NCI-H1105 (cell line): ENCODE data around the gene SEPTIN11.

ENCODE experiments used
- DNase-seq: peaks from one replicate; lab custom pipeline; 2025; lab: John Stamatoyannopoulos, UW

The SEPTIN11 gene

DNA sequence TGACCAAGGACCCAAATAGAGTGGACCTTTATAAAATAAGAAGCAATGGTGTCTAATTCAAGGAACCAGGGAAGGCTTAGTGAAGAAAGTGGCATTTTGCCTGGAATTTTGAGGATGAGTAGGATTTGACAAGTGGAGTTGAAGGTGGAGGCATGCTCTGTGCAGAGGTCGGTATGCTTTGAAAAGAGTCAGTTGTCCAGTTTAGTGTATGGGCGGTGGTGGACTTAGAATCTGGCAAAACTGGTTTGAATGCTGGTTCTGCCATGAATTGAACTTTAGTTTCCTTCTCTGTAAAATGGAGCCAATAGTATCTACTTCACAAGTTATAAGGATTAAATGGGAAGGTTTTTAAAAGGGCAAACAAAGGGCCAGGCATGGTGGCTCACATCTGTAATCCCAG is 29.7 kb downstream of the SEPTIN11 start:
- DNase-seq = no peak

DNA sequence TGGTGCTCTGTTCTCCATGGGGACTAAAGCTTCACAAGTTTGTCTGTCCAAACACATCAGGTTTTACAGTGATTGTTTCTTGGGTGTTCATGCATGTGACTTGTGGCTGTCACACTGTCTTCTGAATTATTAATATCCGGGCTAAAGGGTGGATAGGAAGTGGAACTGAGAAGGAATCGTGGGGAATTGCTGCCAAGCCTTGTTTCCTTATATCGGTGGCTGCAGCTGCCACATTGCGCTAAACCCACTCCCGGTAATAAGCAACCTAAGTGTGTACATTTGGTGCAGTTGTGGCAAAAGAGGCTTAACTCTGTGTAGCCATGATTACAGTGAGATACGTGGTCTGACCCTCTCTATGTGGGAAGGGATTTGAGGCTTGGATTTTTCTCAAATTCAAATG is 30.7 kb downstream of the SEPTIN11 start:
- no peak for DNase-seq

DNA sequence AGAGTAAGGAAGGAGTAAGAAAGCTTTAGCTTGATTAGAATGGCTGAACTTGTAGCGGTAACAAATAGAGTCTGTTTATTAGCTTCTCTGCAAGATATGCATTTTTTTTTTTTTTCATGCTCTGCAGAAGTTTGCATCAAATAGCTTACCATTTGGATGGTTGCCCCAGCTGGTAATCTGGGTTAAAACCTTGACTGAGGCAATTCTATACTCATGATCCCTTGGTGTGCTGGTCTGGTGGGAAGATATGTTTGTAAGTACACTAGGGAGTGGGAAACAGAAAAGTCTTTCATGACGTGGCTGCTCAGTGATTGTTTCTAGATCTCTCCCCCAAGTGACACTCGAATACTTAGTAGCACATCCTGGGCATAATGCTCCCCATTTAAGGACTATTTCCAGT is 32.1 kb downstream of the SEPTIN11 start:
- DNase-seq = no peak

DNA sequence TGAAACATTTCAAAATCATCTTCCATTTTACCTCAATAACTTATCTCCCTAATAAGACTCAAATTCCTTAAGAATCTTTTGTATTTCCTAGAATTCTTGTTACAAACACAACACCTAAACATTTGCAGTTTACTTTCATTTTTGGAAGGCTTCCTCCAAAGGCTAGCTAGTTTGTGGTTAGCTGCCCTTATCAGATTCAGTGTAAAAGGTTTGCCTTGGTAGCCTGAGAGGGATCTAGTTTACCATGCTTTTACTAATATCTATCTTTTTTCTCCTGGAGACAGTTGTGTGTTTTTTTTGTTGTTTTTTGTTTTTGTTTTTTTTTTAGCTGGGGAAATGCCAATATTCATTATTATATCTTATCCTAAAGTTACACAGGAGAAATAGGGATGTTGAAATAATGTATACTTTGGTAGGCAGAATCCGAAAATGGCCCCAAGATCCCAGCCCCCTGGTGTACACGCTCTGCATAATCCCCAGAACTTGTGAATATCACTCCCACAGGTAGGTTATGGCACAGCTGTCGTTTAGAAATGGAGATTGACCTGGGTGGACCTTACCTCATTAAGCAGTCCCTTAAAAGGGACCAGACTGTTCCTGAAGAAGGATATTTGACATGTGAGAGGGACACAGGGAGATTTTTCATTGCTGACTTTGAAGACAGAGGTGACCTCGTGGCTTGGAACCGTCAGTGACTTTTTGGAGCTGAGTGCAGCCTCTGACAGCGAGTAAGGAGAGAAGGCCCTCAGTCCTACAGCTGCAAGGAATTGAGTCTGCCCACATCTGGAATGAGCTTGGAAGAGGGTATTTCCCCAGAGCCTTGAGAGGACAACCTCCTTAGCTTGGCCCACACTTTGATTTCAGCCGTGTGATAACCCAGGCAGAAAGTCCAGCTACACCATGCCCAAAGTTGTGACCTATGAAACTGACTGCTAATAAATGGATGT is 33.4 kb downstream of the SEPTIN11 start:
- no peak for DNase-seq

DNA sequence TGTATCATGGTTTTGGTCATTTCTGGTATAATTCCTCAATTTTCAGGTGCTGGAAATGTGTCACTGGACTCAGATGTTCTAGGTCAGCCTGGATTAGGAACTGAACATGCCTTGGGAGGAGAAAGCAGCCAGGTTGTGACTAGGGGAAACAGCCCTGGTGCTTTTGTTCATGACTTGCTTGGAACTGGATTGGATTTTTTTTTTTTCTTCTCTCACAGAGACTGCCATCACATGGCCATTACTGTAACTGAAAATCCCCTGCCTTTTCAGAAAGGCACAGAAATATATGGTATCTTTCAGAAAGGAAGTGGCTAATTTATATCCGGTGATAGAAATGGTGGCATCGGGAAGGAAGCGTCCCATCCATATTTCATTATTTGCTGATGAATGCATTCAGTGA is 34.6 kb downstream of the SEPTIN11 start:
- DNase-seq = no peak

DNA sequence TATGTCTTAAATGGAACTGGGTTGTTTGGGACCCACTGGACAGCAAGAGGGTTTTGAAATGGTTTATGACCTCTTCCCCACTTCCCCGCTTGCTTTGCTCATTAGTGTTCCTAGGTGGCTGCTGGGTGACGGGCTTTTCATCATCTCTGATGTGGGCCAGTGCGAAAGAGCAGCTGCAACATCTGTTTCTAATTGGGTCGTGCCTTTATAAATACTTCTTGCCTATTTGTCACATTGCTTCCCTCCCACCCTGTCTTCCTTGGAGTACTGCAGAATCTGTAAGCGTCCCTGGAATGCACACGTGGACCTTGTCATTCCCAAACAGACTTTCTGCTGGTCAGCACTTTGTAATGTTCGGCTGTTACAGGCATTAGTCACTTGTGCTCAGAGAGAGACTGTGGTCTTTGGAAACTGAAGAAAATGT is 35.2 kb downstream of the SEPTIN11 start:
- DNase-seq = no peak

DNA sequence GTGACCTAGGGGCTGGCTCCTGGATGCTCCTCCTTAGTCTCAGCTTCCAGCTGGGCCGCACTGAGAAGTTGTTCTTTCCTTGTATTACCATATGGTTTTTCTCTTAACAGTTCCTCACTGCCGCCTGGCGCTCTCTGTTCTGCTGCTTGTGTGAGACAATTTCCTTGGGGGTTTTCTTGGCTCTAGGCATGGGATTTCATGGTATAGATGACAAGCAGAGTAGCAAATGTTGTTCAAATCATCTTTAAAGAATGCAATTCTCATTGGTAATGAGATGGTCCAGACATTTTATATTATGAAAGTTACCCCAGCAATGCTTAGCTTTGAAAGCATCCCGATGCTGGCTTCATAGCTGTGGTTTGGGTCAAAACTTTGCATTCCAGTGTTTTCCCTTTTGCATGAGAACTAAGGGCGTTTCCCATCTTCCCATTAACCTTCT is 37.6 kb downstream of the SEPTIN11 start:
- no peak for DNase-seq

DNA sequence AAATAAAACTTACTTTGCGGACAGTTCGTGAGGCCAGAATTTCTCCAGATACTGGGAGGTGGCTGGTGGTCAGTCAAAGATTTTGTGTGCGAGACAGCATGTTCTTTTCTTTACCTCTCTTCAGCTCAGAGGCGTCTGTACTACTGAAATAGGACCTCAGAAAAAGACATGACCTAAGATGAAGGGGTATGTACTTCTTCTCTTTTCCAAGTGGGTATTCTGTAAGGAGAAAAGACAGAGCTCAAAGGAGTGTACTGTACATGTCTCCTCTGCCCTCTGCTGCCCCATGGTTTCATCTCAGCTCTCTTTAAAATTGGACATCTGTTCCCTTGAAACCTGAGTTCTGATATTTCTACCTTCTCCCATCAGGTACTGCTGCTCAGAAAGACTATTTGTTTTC is 38.1 kb downstream of the SEPTIN11 start:
- DNase-seq = no peak

DNA sequence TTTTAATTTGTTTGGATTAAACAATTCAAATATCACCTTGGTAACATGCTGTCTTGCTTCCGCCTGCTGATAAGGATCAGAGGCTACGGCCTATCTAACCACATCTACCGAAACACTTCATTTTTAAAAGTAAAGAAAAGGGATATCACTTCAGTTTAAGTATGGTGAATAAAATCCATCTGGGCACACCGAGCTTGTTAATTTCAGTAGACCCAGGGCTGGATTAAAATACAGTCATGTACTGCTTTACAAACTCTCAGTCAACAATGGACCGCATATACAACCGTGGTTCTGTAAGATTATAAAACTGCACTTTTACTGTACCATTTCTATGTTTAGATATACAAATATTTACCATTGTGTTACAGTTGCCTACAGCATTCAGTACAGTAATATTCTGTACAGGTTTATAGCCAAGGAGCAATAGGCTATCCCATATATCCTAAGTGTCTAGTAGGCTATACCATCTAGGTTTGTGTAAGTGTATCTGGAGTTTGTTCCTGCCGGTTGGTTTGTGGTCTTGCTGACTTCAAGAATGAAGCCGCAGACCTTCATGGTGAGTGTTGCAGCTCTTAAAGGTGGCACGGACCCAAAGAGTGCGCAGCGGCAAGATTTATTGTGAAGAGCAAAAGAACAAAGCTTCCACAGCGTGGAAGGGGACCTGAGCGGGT is 40.0 kb downstream of the SEPTIN11 start:
- DNase-seq = no peak

DNA sequence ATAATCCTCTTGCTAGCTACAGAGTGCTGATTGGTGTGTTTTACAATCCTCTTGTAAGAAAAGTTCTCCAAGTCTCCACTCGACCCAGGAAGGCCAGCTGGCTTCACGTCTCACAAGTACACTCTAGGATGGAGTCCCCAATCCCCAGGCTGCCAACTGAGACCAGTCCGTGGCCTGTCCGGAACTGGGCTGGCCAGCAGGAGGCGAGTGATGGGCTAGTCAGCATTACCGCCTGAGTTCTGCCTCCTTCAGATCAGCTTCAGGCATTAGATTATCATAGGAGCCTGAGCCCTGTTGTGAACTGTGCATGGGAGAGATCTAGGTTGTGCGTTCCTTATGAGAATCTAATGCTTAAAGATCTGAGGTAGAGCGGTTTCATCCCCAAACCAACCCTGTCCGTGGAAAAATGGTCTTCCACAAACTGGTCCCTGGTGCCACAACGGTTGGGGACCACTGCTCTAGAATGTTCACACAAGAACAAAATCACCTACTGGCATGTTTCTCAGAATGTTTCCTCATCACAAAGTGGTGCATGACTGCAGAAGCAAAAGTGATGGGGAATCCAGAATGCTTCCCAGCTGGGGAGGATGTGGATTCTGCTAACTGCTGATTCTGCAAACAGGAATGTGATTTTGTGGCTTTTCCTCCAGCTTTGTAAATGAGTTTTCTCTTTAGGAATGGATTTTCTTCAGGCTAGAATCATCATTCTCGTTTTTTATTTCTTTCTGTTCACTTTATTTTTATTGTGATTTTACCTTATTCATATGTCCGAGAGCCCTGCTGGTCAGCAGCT is 40.9 kb downstream of the SEPTIN11 start:
- no peak for DNase-seq

DNA sequence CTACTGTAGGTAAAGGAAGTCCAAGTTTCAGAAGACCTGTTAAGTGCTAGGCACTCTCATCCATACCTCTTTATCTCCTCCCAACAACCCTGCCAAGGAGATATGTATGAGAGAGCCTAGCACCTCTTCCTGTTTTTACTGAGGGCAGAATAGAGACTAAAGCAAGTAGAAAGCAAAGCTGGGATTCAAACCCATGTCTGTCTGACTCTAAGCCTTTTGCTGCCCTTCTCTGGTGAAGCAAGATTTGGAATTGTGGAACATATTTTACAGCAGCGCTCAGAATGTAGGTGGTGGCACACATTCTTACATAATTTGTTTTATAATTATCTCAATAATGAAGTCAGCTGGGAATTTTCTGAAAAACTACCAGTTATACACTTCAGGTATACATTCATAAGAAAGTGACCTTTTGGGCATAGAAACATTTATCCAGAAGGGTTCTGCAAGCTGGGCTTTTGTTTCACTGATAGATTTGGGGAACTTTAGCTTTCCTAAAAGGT is 41.7 kb downstream of the SEPTIN11 start:
- no peak for DNase-seq

DNA sequence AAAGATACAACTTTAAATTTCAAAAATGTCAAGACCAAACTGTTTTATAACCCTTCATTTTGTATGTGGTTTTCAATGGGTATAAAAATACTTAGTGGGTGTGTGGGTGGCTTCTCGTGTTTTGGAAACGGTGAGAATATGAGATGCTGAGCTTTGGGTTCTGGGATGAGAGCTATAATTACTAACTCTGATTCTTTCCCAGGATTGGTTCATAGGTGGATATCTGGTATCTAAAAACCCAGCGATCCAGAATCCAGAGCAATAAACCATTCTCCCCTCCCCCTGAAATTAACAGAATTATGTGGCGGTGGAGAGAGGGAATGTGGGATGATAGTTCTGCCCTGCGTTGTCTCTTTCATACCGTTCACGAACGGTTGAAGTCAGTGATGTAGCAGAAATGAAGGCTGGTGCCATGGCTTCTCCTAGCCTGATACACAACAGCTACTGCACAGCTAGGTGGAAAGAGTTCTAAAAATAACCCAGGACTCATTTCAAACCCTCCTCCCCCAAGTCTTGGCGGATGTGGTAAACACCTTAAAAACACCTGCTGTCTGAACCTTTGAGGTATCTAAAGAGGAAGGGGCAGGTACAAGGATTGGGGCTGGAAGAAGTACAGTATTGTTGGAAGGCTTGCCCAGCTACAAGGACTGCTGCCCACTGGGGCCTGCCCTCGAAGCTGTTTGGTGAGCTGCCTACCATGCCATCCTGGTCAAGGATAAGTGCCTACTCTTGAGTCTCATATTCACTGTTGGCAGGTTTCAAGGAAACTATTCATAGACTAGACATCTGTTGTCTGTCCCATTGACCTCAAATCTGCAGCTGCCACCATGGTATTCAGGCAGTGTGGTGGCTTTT is 44.5 kb downstream of the SEPTIN11 start:
- no peak for DNase-seq

DNA sequence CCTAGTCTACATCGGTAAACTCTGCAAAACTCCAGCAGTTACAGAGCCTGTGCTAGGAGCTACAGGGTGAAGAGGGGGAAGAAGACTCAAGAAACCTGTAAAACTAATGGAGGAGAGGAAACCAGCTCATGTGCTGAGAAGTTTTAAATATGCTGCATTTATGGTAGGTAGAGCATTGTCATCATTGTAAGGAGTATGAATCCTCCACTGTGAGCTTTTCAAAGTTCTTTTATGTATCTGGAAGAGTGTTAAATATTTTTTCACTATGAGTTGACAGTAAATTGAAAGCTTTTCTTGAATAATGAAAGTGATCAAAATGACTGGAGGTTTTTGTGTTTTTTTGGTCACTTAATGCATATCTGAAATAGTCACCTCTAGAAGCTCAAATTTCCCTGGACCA is 46.2 kb downstream of the SEPTIN11 start:
- no peak for DNase-seq

DNA sequence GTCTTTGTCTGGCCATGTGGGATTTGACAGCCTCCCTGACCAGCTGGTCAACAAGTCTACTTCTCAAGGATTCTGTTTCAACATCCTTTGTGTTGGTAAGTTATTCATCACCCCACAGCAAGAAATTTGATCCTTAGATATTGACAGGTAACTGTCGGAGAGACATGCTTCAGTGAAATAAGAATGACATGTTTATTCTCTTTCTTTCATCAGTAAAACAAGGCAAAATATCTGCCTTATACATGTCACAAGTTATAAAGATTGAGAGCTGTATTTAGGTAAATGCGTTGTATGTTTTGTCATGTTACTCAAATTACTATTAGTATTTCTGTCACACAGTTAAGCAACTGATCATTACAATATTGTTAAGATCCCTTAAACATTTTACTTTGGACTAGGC is 46.9 kb downstream of the SEPTIN11 start:
- no peak for DNase-seq

DNA sequence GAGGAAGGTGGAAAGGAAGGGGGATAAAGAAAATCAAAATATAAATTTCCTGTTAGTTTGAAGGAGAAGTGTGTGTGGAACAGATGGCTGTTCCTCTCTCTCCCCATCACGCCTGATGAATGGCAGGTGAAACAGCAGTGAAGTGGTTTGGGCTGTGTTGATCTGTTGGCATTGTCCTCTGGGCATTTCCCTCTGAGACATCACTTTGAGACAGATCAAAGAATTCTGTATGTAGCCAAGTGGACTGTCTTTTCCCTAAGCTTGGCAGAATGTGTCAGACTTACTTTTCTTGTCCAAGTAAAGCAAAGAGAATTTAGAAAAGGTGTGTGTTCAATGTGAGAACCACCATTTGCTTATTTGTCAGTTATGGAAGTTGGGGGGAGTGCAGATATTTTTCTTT is 47.5 kb downstream of the SEPTIN11 start:
- DNase-seq = no peak

DNA sequence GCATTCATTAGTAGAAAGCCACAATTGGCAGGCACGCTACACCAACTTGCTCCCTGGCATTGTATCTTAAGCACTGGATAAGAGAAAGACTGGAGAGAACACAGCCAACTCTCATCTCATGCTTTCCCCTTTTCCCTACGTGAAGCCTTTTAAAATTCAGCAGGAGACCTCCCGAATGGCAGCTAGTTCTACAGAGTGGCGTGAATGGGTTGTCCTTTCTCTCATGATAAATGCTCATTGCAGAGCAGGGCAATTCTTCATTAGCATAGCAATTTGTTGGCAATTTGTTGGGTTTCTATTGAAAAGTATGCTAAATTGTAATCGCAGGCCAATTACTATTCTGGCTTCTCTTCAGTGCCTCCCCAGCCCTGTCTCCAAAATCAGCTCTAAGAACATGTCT is 48.0 kb downstream of the SEPTIN11 start:
- DNase-seq = no peak

DNA sequence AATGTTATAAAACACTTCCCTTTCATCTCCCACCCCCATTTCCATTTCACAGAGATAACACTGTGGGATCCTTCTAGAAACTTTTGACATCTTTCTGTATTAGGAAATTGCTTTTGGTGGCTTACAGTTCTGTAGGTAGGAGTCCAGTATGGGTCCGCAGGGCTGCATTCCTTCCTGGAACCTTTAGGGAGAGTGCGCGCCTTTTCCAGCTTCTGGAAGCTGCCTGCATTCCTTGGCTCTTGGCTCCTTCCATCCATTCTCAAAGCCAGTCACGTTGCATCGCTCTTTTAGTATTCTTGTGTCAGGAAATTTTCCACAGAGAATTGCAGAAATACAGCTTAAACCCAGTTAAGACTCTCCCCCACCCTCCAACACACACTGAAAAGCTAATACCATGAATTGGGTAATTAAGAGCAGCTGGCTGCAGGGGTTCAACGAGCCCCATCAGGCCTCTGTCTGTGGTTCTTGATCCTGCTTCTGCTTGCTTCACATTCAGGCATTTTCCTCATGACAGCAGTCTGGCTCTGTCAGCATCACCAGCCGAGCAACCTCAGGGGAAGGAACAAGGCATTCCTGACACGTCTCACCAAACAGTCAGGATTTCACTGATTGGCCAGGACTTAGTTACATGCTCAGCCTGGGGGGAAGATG is 48.8 kb downstream of the SEPTIN11 start:
- DNase-seq = no peak
